B cell (primary cell): Measurements from ENCODE around the gene VAMP4.

Experiments used
- CTCF ChIP-seq: fragments of 200-600 bp; IDR thresholded peaks from one replicate; pipeline ENCODE4 v1.8.0; 2022; ENCODE audit warnings: antibody characterized with exemption, mild to moderate bottlenecking
- EZH2 ChIP-seq: IDR thresholded peaks from 2 replicates; pipeline ENCODE4 v1.6.1; 2012; ENCODE audit warnings: borderline replicate concordance, low read depth, mild to moderate bottlenecking, moderate library complexity, low read length; ENCODE audit not compliant: insufficient read depth, poor library complexity, severe bottlenecking

GRCh38 chr1:171788696-171789095, 46.8 kb upstream of the VAMP4 start:
- TF ChIP-seq CTCF (no peak), EZH2 (no peak)
